Medulla oblongata (tissue), 1 donor: ENCODE measurements around the gene SPPL2B.

Experiments
- DNase-seq: peaks from one replicate; pipeline ENCODE4 v3.0.0-alpha.2; 2015; ENCODE audit errors: extremely low spot score

Gene SPPL2B

DNA sequence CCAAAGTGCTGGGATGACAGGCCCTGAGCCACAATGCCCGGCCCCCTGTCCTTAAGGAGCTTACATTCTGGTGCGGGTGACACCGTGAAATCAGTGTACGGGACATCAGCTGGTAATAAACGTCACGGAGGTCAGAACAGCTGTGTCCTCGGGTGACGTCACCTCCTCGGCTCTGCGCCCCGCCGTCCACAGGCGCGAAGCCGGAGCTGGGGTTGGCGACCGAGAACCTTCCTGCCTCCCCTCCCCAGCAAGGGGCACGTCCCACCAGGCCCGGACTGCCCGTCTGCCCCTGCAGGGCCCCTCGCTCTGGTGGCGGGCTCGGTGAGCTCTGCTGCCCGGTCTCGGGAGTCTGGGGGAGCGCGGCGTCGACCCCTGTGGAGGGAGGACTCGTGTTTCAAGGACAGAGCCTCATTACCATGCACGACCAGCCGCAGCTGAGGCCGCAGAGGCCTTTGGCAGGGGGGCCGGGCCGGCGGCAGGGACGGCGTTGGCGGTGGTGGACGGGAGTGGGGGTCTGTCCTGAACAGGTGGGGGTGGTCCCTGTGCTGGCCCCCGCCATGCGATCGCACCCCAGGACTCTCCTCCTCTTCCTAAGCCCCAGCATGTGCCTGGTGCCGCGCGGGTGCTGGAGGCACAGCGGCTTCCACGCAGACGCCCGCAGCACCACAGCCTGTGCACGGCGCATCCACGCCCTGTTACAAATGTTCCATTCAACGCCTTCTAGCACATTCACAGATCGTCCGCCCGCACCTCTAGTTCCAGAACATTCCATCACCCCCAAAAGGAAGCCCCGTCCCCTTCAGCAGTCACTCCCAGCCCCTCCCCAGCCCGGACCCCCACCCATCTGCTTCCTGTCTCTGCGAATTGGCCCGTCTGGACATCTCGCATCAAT, 25.9 kb upstream of the SPPL2B start:
- DNase-seq, result peak; percentile 31

DNA sequence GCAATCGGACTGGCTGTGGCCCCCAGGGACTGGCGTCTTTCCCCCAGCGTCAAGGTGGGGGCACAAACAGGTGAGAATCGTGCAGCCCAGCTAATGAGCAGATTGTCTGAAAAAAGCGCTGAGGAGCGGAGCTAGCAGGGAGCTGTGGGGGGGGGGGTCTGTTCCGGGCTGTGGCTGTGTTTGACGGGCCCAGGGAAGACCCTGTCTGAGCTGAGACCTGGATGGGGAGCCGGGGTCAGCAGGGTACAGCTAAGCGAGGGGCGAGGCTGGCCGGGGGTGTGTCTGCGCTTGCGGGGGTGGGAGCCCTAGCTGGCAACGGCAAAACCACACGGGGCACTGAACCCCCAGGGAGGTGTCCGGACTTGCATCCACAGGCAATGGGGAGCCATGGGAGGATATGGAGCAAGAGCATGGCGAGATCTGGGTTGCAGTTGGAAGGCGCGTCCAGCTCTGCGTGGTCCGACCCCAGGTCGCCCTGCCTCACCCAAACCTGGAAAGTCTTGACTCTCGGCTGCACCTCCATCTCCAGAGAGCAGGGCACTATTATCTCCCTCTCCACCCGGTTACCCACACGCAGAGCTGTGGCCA, 25.2 kb upstream of the SPPL2B start:
- DNase-seq, result no peak

DNA sequence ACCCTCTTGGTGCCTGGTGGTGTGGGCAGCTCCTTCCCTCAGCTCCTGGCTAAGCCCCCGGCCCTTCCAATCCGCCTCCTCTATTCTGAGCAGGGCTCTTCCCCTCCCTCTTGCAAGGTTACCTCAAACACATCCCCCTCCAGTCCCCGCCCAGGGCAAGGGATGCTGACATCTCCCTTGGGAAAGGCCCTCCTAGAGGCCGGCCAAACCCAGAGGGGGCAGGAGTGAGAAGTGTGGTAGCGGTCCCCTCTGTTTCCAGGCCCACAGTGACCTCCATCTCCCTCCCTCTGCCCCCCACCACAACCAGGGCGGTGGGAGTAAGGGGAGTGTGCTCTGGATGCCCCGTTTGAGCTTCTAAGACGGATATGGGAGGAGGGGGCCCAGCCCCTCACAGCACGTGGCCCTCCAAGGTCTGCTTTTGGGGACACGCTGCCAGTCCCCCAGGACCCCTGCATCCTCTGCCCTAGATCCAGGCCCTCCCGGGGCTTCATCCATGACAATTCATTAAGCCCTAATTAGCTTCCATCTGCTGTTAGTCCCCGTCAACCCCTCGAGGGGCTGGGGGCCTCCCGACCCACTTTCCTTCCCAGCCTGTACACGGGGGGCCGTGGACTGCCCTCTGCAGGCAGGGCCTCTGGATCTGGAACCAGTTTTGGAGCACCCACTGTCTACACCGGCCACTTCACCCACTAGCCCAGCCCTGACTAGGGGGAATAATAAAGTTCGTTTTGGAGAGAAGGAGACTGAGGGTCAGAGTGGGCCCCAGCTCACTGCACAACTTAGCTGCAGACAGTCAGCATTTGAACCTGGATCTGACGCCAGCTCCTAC, 22.8 kb upstream of the SPPL2B start:
- no peak for DNase-seq

DNA sequence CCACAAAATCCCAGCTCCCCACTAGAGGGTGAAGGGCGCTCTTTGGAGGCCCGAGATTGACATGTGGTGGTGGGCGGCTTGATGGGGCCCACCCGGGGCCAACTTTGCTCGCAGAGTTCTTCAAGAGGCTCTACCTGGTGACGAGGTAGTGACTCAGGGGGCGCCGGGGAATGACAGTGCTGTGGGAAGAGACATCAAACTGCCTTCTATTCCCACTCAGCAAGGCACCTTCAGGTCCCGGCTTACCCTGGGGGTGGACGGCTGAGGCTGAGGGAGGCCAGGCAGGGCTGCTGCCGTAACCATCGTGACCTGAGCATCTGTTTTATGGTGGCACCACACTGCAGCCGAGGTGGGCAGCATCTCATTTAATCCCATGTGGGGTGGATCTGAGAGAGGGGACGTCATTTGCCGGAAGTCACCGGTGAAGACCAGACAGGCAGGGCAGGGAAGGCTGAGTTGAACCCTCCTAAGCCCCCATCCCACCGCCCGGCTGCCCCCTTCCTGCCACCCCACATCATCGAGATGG, 22.1 kb upstream of the SPPL2B start:
- no peak for DNase-seq

DNA sequence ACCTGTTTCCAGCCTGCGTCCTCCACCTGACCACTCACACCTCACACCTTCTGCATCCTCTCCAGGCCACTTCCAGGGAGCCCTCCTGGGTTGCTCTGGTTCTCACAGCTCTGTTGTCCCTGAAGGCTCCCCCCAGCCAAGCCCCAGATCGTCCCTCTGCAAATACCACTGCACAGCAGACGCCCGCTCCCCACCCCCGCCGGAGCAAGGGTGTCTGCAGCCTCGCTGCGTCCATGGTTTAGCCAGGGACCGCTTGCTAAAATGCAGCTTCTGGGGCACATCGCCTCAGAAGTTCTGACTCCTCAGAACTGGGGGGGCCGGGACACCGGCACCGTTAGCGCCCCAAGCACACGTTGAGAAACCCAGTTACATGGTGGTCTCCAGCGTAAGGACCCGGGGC, 21.5 kb upstream of the SPPL2B start:
- no peak for DNase-seq

DNA sequence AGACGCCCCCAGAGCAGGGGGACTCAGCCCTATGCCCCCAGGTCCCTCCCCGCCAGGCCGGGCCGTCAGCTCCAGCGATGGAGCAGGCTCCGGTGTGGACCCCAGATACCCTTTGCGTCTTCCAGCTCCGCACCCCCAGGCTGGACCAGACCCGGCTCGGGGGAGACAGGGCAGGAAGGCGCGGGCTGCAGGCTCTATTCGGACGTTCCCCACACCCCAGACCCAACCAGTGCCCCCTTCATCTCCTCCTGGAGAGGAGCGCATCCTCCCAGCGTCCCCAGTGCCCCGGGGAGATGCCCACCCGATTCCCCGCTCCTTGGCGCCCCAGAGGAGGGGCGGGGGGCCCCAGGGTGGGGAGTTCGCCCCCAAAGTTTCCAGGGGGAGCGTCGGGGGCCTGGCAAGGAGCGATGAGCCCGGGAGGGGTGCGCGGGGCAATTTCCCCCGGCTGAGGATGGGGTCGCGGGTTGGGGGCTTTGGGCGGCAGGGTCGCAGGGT, 20.9 kb upstream of the SPPL2B start:
- DNase-seq, result no peak

DNA sequence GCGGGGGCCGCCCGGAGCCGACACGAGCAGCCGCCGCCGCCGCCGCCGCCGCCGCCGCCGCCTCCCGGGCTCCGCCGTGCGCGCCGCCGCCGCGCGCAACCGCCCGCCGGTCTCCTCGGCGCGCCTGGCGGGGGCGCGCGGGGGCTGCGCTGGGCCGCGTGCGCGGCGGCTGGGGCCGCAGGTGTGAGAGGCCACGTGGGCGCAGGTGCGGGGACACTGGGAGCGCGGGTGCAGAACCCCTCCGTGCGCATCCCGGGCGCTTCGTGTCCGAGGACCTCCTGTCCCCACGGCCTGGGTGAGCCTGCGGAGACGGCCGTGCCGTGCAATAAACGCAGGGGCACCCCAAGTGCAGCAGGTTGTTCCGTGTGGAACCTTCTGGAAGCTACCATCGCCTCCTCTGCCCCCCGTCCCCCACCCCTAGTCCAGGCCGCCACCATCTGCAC, 20.3 kb upstream of the SPPL2B start, which contains the start of gene LINGO3:
Gene LINGO3 (minus strand): TSS at position 41 of the 443 bp plus-strand sequence. CDS start 16,378 bp downstream, outside the sequence.
- DNase-seq, result no peak

DNA sequence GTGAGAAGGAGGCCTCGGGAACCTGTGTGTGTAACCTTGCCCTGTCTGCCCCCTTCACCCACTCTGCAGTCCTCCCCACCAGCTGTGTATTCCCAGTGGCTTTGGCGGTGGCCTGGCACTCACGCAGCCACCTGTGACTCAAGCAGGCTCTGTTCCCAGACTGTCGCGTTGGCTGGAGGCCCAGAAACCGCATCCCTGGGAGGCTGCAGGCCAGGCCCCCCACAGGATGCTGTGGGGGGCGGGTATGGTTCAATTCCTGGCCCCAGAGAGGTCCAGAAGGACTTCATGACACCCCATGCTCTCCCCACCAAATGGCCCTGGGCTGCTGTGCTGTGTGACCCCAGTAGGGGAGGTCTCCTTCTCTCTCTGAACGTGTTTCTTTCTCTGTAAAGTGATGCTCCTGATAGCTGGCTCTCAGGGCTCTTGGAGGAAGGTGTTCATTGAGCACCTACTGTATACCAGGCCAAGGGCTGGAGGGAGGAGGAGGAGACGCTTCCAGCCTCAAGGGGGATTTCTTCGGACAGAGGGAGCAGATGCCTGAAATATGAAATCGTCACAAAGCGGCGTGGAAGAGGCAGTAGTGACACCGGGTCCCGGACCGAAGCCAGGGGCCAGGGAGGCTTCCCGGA, 18.6 kb upstream of the SPPL2B start:
- DNase-seq, result peak; percentile 57

DNA sequence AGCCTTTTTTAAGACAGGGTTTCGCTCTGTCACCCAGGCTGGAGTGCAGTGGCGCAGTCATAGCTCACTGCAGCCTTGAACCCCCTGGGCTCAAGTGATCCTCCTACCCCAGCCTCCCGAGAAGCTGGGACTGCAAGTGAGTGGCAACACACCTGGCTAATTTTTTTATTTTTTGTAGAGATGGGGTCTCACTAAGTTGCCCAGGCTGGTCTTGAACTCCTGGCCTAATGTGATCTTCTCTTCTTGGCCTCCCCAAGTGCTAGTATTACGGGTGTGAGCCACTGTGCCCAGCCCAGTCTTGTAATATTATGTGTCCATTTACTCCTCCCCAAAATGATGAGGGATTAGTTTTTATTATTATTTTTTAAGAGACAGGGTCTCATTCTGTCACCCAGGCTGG, 17.4 kb upstream of the SPPL2B start:
- no peak for DNase-seq

DNA sequence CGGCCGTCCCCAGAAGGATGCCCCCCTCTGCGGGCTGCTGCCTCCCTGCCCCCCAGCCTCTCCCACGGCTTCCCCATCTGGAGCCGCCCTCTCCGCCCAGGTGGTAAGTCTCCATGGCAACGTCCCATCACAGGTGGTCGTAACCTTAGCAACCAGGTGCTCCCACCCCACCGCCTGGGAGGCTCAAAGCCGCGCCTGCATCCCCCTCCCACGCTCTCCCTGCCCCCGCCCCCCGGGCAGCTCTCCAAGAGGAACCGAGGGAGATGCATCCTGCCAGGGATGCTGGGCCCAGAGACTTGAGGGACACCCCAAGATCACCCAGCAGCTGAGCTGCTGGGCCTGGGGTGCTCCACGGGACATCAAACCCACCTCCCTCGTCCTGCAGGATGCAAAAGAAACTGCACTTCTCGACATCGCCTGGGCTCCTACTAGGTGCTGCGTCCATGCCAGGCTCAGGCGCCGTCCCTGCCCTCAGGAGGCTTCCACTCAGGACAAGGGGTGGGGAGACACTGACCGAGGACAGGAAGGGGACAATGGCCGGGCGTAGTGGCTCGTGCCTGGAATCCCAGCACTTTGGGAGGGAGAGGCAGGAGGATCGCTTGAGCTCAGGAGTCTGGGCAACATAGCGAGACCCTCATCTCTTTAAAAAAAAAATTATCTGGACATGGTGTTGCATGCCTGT, 15.5 kb upstream of the SPPL2B start:
- DNase-seq, result no peak

DNA sequence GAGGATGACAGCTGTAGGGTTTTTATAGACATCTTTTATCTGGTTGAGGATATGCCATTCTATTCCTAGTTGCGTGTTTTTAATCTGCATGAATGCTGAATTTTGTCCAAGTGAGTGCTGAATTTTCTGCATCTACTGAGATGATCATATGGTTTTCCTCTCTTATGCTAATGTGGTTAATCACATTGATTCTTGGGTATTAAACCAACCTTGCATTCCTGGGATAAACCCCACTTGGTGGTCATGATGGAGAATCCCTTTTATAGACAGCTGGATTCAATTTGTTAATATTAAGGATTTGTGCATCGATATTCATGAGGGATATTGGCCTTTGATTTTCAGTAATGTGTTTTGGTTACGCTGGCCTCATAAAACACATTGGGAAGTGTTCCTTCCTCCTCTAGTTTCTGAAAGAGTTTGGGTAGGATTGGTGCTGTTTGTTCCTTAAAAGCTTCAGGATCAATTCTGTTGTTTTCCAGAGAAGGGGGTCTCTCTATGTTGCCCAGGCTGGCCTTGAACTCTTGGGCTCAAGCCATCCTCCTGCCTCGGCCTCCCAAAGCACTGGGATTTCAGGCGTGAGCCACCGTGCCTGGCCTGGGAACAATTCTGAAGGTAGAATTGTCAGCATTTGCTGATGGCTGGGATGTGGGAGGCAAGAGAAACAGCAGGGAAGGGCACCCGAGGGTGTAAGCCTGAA, 13.2 kb upstream of the SPPL2B start:
- DNase-seq, result no peak

DNA sequence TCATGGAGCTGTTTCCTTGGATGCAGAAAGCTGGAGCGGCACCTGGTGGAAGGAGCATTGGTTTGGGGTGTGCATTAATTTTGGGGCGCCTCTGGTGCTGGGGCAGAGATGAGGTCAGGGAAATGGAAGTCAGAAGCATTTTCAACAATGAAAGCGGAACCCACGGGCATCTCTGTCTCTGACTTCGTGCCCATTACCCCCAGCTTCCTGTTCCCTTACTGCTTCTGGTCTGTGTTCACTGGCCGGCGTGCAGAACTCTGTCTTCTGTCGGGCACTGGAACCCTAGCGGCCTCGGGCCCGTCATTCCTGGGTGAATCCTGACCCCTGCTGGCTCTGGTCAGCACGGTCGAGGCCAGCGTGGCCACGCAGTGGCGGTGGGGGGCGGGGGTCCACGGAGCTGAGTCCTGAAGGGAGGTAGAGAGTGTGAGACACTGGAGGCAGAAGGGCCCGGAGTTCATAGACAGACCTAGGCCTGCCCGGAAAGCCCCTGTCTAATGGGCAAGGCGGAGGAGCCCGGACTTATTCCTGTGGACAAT, 12.6 kb upstream of the SPPL2B start:
- peak; percentile 89 for DNase-seq

DNA sequence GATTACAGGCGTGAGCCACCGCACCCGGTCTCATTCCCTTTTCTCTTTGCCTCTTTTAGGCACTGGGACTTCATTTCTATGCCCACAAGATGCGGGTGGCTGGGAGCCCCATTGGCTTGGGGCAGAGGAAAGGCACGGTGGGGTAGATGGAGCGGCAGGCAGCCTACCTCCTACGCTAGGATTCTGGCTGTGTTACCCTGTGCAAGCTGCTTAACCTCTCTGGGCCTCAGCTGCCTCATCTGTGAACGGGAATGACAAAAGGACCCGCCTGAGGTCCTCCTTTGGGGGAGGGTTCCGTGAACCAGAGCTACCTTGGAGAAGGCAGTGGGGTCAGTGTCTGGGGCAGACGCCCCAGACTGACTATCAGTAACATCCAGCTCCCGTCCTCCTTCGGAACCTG, 11.2 kb upstream of the SPPL2B start:
- DNase-seq, result no peak

DNA sequence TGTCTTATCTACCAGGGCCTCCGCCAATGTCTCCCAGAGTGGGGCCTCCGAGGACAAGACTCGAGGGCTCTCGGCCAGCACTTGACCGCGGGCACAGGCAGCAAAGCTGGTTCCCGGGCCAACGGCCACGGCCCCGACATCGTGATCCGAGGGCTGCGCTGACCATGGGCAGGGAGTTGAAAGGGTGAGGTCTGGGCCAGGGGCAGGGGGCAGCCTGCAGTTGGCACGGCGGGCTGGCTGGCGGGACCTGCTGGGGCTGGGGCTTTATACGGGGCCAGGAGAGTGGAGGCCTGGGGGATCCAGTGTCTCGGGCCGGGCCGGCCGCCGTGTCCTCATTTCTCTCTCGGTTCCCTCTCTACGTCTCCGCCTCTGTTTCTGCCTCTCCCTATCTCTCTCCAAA, 10.7 kb upstream of the SPPL2B start:
- DNase-seq, result no peak

DNA sequence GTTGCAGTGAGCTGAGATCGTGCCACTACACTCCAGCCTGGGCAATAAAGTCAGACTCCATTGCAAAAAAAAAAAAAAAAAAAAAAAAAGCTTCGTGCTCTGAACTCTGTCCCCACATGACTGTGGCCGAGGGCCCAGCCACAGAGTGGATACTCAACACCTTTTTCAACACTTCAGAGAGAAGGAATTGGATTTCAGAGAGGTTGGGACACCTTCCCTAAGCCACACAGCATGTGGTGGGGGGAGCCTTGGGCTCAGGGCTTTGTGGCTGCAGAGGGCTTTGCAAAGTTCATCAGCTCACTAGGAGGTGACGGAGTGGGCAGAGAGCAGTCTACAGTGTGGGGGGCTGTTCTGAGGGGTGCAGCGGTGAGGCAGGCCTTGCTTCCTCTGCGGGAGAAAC, 9.6 kb upstream of the SPPL2B start:
- DNase-seq, result no peak

DNA sequence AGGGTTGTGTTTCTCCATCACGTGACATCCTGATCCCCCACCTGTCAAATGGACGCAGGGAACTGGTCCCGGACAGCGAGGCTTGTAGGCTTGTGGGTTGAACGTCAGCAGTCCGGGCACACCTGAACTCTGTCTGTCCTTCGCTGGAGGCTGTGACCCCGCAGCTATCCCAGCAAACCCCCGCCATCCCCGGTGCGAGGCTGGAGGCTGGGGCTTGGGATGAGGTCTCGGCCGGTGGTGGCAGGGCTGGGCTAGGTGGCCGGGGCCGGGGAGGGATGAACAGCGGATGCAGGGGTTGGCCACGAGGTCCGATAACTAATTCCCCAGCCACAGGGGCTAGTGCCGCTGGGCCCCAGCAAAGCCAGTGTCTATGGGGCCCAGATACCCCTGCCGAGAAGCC, 8.9 kb upstream of the SPPL2B start:
- DNase-seq, result no peak

DNA sequence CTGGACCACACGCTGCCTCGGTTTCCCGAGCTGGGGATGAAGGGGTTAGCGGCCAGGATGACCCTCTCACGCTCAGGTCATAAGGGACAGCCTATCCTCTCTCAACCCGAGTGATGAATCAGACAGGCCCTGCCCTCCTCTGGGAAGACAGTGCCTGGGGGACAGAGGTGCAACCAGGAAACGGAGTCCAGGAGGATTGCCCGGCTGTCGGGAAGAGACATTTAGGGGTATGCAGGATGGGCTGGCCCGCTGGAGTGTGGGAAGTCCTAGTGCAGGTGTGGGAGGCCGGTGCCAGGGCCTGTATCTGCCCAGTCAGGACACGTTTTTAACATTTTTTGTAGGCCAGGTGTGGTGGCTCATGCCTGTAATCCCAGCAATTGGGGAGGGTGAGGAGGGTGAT, 8.4 kb upstream of the SPPL2B start:
- DNase-seq, result no peak

DNA sequence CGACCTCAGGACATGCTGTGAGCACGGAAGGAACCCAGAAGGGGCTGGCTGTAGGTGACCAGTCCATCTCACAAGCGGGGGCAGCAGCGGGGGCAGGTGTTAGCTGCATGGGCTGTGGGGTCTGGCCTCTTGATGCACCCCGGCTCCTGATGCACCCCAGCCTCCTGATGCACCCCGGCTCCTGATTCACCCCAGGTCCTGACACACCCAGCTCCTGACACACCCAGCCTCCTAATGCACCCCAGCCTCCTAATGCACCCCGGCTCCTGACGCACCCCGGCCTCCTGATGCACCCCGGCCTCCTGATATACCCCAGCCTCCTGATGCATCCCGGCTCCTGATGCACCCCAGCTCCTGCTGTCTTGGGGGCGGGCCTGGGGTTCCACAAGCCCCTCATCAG, 7.5 kb upstream of the SPPL2B start:
- DNase-seq, result no peak

DNA sequence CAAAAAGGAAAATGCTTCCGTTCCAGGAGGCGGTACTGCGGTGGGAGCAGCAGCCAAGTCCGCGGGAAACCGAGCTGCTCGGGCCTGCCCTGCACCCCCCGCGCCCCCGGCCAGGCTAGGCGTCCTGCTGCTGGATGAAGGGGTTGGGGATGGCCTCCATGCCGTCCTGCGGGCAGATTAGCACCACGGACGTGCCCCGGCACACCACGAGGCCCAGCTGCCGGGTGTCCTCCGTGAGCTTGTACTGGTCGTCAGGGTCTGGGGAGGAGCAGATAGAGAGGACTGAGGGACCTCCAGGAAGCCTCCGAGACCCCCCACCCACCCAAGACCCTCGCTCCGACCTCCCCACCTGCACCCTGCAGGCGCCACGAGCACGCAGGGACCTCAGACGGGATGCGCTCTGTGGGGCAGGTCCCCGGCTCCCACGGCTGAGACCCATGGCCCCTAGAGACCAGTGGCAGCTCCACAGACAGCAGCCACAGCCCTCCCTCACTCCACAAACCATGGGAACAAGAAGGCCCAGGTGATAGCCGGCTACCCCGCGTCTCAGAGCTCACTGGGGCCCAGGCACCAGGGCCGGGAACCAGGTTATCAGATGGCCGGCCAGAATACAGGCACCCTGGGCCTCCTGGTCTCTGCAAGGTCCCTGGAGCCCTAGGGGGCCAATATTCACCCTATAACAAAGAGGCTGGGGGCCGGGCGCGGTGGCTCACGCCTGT, 6.8 kb upstream of the SPPL2B start:
- DNase-seq, result no peak
